DOHH2 (cell line): Measurements from ENCODE around the gene KIRREL3.

Source experiments
- H3F3A ChIP-seq: fragments of 200-600 bp; sonication (generic), shearing (Covaris generic); 2 replicates; pipeline ENCODE4 v1.6.0; 2016; ENCODE audit warnings: antibody characterized with exemption, mild to moderate bottlenecking; ENCODE audit not compliant: control insufficient read depth, insufficient read depth
- H3K27ac ChIP-seq: fragments of 200-600 bp; sonication (generic); 2 replicates; pipeline ENCODE4 v1.5.1; 2014; ENCODE audit warnings: low read depth, mild to moderate bottlenecking, low read length, moderate library complexity
- H3K27me3 ChIP-seq: fragments of 200-600 bp; sonication (generic); 2 replicates; pipeline ENCODE4 v1.6.1; 2014; ENCODE audit warnings: mild to moderate bottlenecking, low read length, mixed read lengths; ENCODE audit not compliant: control insufficient read depth
- H3K36me3 ChIP-seq: fragments of 200-600 bp; sonication (generic); 2 replicates; pipeline ENCODE4 v1.6.1; 2014; ENCODE audit warnings: mild to moderate bottlenecking, low read length, moderate library complexity, mixed read lengths; ENCODE audit not compliant: control insufficient read depth
- H3K4me1 ChIP-seq: fragments of 200-600 bp; sonication (generic); 2 replicates; pipeline ENCODE4 v1.6.1; 2014; ENCODE audit warnings: mild to moderate bottlenecking, low read length, mixed read lengths; ENCODE audit not compliant: control insufficient read depth
- H3K4me2 ChIP-seq: fragments of 200-600 bp; sonication (generic); 2 replicates; pipeline ENCODE4 v1.6.0; 2014; ENCODE audit warnings: mild to moderate bottlenecking, low read length, moderate library complexity
- H3K4me3 ChIP-seq: fragments of 200-600 bp; sonication (generic); 2 replicates; pipeline ENCODE4 v1.5.1; 2014; ENCODE audit warnings: mild to moderate bottlenecking, low read length, mixed read lengths
- H3K79me2 ChIP-seq: fragments of 200-600 bp; sonication (generic); 2 replicates; pipeline ENCODE4 v1.6.1; 2014; ENCODE audit warnings: mild to moderate bottlenecking, low read length, mixed read lengths; ENCODE audit not compliant: control insufficient read depth
- H3K9me2 ChIP-seq: fragments of 200-600 bp; sonication (generic); replicated peaks from 2 replicates; pipeline ENCODE4 v1.6.1; 2014; ENCODE audit warnings: mild to moderate bottlenecking, low read length, mixed read lengths; ENCODE audit not compliant: control insufficient read depth
- H3K9me3 ChIP-seq: fragments of 200-600 bp; sonication (generic); 2 replicates; pipeline ENCODE4 v1.6.1; 2014; ENCODE audit warnings: antibody characterized with exemption, low read length, mixed read lengths; ENCODE audit not compliant: control insufficient read depth, insufficient read depth
- H4K20me1 ChIP-seq: fragments of 200-600 bp; sonication (generic); 2 replicates; pipeline ENCODE4 v1.6.0; 2014; ENCODE audit warnings: low read depth, mild to moderate bottlenecking, antibody characterized with exemption, low read length, moderate library complexity; ENCODE audit not compliant: control insufficient read depth, insufficient read depth
- EZH2phosphoT487 ChIP-seq: fragments of 200-600 bp; sonication (generic); IDR thresholded peaks from 2 replicates; pipeline ENCODE4 v1.6.1; 2017; ENCODE audit warnings: borderline replicate concordance, mild to moderate bottlenecking, antibody characterized with exemption, low read length, moderate library complexity, mixed read lengths
- TF ChIP-seq, protein P1 (sequence below): fragments of 200-600 bp; sonication (generic); IDR thresholded peaks from one replicate; pipeline ENCODE4 v1.5.1; 2014; ENCODE audit warnings: antibody characterized with exemption, mild to moderate bottlenecking, low read depth, low read length; ENCODE audit not compliant: poor library complexity, severe bottlenecking

Gene KIRREL3

DNA sequence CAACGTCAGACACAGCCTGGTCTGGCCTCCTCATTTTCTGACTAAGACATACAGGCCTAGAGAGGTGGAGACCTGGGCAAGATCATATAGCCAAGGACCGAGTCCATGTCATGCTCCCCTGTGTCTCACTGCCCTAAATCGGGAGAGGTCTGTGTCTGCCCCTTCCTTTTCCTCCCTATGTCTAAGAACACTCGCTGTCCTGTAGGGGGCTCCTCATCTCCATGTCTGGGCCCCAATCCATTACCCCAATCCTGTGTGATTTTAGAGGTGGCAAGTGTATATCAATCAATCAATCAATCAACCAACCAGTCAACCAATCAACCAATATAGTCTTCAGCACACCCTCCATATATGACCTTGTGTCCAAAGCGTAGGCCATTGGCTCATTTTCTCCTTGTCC lies 125.7 kb downstream of the KIRREL3 start:
- Histone ChIP-seq H3K9me3 (no peaks in the 10 kb centered on the region), H3K4me1 (no peaks in the 10 kb centered on the region), H3F3A (no peaks in the 10 kb centered on the region), H3K27ac (no peak overlapping the region), H4K20me1 (no peaks in the 10 kb centered on the region), H3K9me2 (no peaks in the 10 kb centered on the region), H3K27me3 (peaks cover 6% of the 10 kb centered on the region; the same call in 1 of the 2 replicates), H3K36me3 (no peaks in the 10 kb centered on the region), H3K4me3 (no peak overlapping the region), H3K4me2 (no peak overlapping the region), H3K79me2 (no peaks in the 10 kb centered on the region)
- TF ChIP-seq, protein P1, sequence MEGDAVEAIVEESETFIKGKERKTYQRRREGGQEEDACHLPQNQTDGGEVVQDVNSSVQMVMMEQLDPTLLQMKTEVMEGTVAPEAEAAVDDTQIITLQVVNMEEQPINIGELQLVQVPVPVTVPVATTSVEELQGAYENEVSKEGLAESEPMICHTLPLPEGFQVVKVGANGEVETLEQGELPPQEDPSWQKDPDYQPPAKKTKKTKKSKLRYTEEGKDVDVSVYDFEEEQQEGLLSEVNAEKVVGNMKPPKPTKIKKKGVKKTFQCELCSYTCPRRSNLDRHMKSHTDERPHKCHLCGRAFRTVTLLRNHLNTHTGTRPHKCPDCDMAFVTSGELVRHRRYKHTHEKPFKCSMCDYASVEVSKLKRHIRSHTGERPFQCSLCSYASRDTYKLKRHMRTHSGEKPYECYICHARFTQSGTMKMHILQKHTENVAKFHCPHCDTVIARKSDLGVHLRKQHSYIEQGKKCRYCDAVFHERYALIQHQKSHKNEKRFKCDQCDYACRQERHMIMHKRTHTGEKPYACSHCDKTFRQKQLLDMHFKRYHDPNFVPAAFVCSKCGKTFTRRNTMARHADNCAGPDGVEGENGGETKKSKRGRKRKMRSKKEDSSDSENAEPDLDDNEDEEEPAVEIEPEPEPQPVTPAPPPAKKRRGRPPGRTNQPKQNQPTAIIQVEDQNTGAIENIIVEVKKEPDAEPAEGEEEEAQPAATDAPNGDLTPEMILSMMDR, result peak; percentile 48
- TF ChIP-seq EZH2phosphoT487, result no peak

DNA sequence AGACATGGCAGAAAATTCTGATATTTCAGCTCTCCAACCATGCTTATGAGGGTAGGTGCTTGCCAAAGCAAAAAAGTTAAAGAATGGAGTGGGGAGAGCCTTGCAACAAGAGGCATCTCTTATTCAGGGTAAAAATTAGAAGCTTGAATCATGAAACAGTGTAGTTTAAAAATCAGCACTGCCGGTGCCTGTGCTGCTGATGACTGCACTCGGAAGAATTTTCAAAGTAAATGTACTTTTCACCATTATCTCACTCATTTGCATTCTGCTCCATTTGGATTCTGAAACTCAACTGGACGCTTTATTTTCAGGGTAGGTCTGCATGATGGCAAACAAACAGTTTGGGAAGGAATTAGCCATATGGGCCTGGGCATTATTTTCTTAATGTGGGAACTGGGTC lies 126.3 kb downstream of the KIRREL3 start:
- TF ChIP-seq EZH2phosphoT487, result no peak
- Histone ChIP-seq H3K4me1 (no peaks in the 10 kb centered on the region), H3K36me3 (no peaks in the 10 kb centered on the region), H3K4me2 (no peak overlapping the region), H3K27me3 (0 out of 2 replicates have a peak, but pooled peaks cover 3% of the 10 kb centered on the region), H3F3A (no peaks in the 10 kb centered on the region), H3K9me2 (no peaks in the 10 kb centered on the region), H3K79me2 (no peaks in the 10 kb centered on the region), H3K9me3 (no peaks in the 10 kb centered on the region), H4K20me1 (no peaks in the 10 kb centered on the region), H3K27ac (no peak overlapping the region), H3K4me3 (no peak overlapping the region)

DNA sequence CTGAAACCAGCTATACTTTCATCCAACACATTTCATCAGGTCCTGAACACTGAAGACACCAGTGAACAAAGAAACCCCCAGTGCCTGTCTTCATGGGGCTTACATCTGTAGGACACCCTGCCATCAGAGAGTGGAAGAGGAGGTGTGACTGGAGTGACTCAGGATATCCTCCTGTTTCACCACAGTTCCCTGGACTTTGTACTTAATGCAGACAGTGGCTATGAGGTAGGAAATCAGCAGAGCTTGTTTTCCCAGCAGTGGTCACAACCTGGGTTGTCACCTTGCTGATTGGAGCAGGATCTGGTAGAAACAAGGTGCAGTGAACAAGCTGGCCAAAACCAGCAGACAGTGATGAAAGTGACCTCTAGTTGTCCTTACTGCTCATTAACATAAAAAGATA lies 128.8 kb downstream of the KIRREL3 start:
- no peaks in the 10 kb centered on the region for H4K20me1 ChIP-seq
- H3K27me3 ChIP-seq, result no peaks in the 10 kb centered on the region
- no peaks in the 10 kb centered on the region for H3K9me2 ChIP-seq
- no peak overlapping the region for H3K27ac ChIP-seq
- no peaks in the 10 kb centered on the region for H3K79me2 ChIP-seq
- no peak overlapping the region for H3K4me3 ChIP-seq
- no peak overlapping the region for H3K4me2 ChIP-seq
- no peaks in the 10 kb centered on the region for H3K9me3 ChIP-seq
- no peaks in the 10 kb centered on the region for H3F3A ChIP-seq
- H3K4me1 ChIP-seq, result no peaks in the 10 kb centered on the region
- TF ChIP-seq EZH2phosphoT487, result no peak
- TF ChIP-seq, protein P1, result no peak
- H3K36me3 ChIP-seq, result no peaks in the 10 kb centered on the region

DNA sequence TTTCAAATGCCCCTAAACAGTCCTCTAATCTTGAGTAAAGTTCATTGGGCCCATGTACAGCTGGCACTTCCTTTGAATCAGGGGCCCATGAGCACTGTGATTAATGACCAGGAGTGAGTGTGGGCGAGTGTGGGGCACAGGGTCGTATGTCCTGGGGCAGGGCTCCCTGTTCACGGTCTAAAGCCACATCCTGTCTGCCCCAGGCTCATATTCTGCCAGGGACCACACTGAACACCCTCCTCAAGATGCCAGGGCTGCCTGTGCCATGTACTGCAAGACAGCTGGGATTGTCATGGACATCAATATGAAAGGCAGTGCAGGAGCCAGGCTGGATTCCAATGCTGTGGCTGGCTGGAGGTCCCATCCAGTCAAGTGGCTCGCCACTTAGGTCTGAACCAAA lies 130.5 kb downstream of the KIRREL3 start:
- Histone ChIP-seq H3K36me3 (no peaks in the 10 kb centered on the region), H3K27ac (no peak overlapping the region), H3K4me2 (no peak overlapping the region), H4K20me1 (no peaks in the 10 kb centered on the region), H3K4me1 (no peaks in the 10 kb centered on the region), H3K9me2 (no peaks in the 10 kb centered on the region), H3K27me3 (no peaks in the 10 kb centered on the region), H3K9me3 (no peaks in the 10 kb centered on the region), H3K79me2 (no peaks in the 10 kb centered on the region), H3F3A (no peaks in the 10 kb centered on the region), H3K4me3 (no peak overlapping the region)
- TF ChIP-seq, protein P1, result no peak
- no peak for TF ChIP-seq EZH2phosphoT487
